ENCODE results near the gene IP6K1.

Gene IP6K1

DNA sequence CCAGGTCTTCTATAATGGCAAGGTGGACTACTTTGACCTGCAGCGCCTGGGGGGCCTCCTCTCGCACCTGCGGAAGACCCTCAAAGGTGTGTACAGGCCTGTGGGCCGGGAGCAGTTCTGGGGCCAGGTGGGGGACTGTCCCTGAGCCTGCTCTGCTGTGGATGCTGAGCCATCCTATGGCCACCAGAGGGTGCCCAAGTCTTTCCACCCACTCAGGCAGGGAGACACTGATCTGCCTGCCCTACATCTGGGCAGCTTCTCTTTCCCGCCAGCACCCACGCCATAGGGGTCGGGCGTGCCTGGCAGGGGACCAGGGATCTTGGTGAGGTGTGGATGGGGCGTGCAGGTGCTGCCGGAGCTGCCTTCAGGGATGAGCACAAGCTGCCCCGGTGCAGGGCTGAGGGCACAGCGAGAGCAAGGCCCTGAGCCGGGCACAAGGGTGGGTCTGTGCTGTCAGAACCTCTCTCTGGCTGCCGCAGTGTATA, 82.9 kb downstream of the IP6K1 start:
- no peak for DNase-seq (ENCODE audit: low spot score)
- no peaks in the 10 kb centered on the region for H3K4me1 ChIP-seq (ENCODE audit: insufficient read depth, poor library complexity, severe bottlenecking)
- no peaks in the 10 kb centered on the region for H3K27me3 ChIP-seq (ENCODE audit: insufficient read depth, poor library complexity, severe bottlenecking)
- no peak overlapping the region for H3K27ac ChIP-seq (ENCODE audit: poor library complexity, severe bottlenecking)
- ATAC-seq (ENCODE audit: low read depth), result peak; percentile 83
- H3K36me3 ChIP-seq (ENCODE audit: low read depth), result peaks cover 12% of the 10 kb centered on the region
- TF ChIP-seq, protein P1, sequence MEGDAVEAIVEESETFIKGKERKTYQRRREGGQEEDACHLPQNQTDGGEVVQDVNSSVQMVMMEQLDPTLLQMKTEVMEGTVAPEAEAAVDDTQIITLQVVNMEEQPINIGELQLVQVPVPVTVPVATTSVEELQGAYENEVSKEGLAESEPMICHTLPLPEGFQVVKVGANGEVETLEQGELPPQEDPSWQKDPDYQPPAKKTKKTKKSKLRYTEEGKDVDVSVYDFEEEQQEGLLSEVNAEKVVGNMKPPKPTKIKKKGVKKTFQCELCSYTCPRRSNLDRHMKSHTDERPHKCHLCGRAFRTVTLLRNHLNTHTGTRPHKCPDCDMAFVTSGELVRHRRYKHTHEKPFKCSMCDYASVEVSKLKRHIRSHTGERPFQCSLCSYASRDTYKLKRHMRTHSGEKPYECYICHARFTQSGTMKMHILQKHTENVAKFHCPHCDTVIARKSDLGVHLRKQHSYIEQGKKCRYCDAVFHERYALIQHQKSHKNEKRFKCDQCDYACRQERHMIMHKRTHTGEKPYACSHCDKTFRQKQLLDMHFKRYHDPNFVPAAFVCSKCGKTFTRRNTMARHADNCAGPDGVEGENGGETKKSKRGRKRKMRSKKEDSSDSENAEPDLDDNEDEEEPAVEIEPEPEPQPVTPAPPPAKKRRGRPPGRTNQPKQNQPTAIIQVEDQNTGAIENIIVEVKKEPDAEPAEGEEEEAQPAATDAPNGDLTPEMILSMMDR (IDR thresholded peaks at IDR 0.05; ENCODE audit: poor library complexity, severe bottlenecking), result peak; percentile 81
- no peak overlapping the region for H3K4me3 ChIP-seq (ENCODE audit: severe bottlenecking)
- no peaks in the 10 kb centered on the region for H3K9me3 ChIP-seq (ENCODE audit: severe bottlenecking)

GRCh38 chr3:49702672-49703071, 83.7 kb downstream of the IP6K1 start:
- Histone ChIP-seq H3K4me3 (ENCODE audit: severe bottlenecking) (no peak overlapping the region), H3K9me3 (ENCODE audit: severe bottlenecking) (no peaks in the 10 kb centered on the region), H3K4me1 (ENCODE audit: insufficient read depth, poor library complexity, severe bottlenecking) (no peaks in the 10 kb centered on the region), H3K36me3 (ENCODE audit: low read depth) (peaks cover 12% of the 10 kb centered on the region), H3K27ac (ENCODE audit: poor library complexity, severe bottlenecking) (no peak overlapping the region), H3K27me3 (ENCODE audit: insufficient read depth, poor library complexity, severe bottlenecking) (no peaks in the 10 kb centered on the region)
- ATAC-seq (ENCODE audit: low read depth), result no peak
- no peak for DNase-seq (ENCODE audit: low spot score)
- TF ChIP-seq, protein P1 (IDR thresholded peaks at IDR 0.05; ENCODE audit: poor library complexity, severe bottlenecking), result no peak

- no peaks in the 10 kb centered on the region for H3K27me3 ChIP-seq (ENCODE audit: insufficient read depth, poor library complexity, severe bottlenecking)
- no peaks in the 10 kb centered on the region for H3K4me1 ChIP-seq (ENCODE audit: insufficient read depth, poor library complexity, severe bottlenecking)
- no peak overlapping the region for H3K27ac ChIP-seq (ENCODE audit: poor library complexity, severe bottlenecking)
- ATAC-seq (ENCODE audit: low read depth) (no peak), DNase-seq (ENCODE audit: low spot score) (no peak)
- no peak overlapping the region for H3K4me3 ChIP-seq (ENCODE audit: severe bottlenecking)
- H3K36me3 ChIP-seq (ENCODE audit: low read depth), result peaks cover 12% of the 10 kb centered on the region
- no peaks in the 10 kb centered on the region for H3K9me3 ChIP-seq (ENCODE audit: severe bottlenecking)
- TF ChIP-seq, protein P1 (IDR thresholded peaks at IDR 0.05; ENCODE audit: poor library complexity, severe bottlenecking), result no peak
Measured at GRCh38 chr3:49701388-49702077, 84.8 kb downstream of the IP6K1 start.

- H3K36me3 ChIP-seq (ENCODE audit: low read depth), result peaks cover 12% of the 10 kb centered on the region
- no peak for ATAC-seq (ENCODE audit: low read depth)
- TF ChIP-seq, protein P1 (IDR thresholded peaks at IDR 0.05; ENCODE audit: poor library complexity, severe bottlenecking), result peak; percentile 7
- H3K4me3 ChIP-seq (ENCODE audit: severe bottlenecking), result no peak overlapping the region
- no peak for DNase-seq (ENCODE audit: low spot score)
- no peaks in the 10 kb centered on the region for H3K4me1 ChIP-seq (ENCODE audit: insufficient read depth, poor library complexity, severe bottlenecking)
- H3K27me3 ChIP-seq (ENCODE audit: insufficient read depth, poor library complexity, severe bottlenecking), result no peaks in the 10 kb centered on the region
- H3K27ac ChIP-seq (ENCODE audit: poor library complexity, severe bottlenecking), result no peak overlapping the region
- no peaks in the 10 kb centered on the region for H3K9me3 ChIP-seq (ENCODE audit: severe bottlenecking)
Measured at GRCh38 chr3:49700453-49701128, 85.8 kb downstream of the IP6K1 start.

GRCh38 chr3:49700014-49700413, 86.3 kb downstream of the IP6K1 start:
- peaks cover 12% of the 10 kb centered on the region for H3K36me3 ChIP-seq (ENCODE audit: low read depth)
- no peak for ATAC-seq (ENCODE audit: low read depth)
- no peak overlapping the region for H3K4me3 ChIP-seq (ENCODE audit: severe bottlenecking)
- H3K27me3 ChIP-seq (ENCODE audit: insufficient read depth, poor library complexity, severe bottlenecking), result no peaks in the 10 kb centered on the region
- no peak overlapping the region for H3K27ac ChIP-seq (ENCODE audit: poor library complexity, severe bottlenecking)
- TF ChIP-seq, protein P1 (IDR thresholded peaks at IDR 0.05; ENCODE audit: poor library complexity, severe bottlenecking), result no peak
- no peaks in the 10 kb centered on the region for H3K9me3 ChIP-seq (ENCODE audit: severe bottlenecking)
- DNase-seq (ENCODE audit: low spot score), result no peak
- H3K4me1 ChIP-seq (ENCODE audit: insufficient read depth, poor library complexity, severe bottlenecking), result no peaks in the 10 kb centered on the region

All from RWPE2 (cell line).